GM12878 (cell line): ENCODE measurements around the gene FCER1G.

Experiments used
- E2F4 ChIP-seq: IDR thresholded peaks from 2 replicates; pipeline ENCODE4 v1.6.1; 2012; ENCODE audit warnings: low read depth, low read length, improper control_type of control experiment
- PAX5 ChIP-seq: IDR thresholded peaks from 2 replicates; pipeline ENCODE4 v1.6.1; 2011; ENCODE audit warnings: low read depth, low read length, borderline replicate concordance
- RELA ChIP-seq: fragments of 450-650 bp; IDR thresholded peaks from 2 replicates; pipeline ENCODE4 v1.8.0; 2014; ENCODE audit warnings: borderline replicate concordance; ENCODE audit not compliant: partially characterized antibody
- TF ChIP-seq, protein P1 (sequence below), 3 experiments: IDR thresholded peaks in 2 of 3; conservative IDR thresholded peaks in 1 of 3; 2 replicates each; pipeline ENCODE4 v1.5.1; 2011; ENCODE audit warnings: low read depth in 3 of 3, low read length in 3 of 3, mild to moderate bottlenecking in 3 of 3, control low read depth in 2 of 3, moderate library complexity in 2 of 3, inconsistent platforms in 1 of 3, mixed read lengths in 1 of 3; ENCODE audit not compliant: control insufficient read depth in 2 of 3, insufficient read depth in 1 of 3; ENCODE audit errors: extremely low read depth in 1 of 3

- TF ChIP-seq, protein P1, sequence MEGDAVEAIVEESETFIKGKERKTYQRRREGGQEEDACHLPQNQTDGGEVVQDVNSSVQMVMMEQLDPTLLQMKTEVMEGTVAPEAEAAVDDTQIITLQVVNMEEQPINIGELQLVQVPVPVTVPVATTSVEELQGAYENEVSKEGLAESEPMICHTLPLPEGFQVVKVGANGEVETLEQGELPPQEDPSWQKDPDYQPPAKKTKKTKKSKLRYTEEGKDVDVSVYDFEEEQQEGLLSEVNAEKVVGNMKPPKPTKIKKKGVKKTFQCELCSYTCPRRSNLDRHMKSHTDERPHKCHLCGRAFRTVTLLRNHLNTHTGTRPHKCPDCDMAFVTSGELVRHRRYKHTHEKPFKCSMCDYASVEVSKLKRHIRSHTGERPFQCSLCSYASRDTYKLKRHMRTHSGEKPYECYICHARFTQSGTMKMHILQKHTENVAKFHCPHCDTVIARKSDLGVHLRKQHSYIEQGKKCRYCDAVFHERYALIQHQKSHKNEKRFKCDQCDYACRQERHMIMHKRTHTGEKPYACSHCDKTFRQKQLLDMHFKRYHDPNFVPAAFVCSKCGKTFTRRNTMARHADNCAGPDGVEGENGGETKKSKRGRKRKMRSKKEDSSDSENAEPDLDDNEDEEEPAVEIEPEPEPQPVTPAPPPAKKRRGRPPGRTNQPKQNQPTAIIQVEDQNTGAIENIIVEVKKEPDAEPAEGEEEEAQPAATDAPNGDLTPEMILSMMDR (IDR thresholded peaks at IDR 0.05 in 2 of 3, conservative IDR thresholded peaks at IDR 0.05 in 1 of 3; ENCODE audit: control insufficient read depth in 2 of 3, extremely low read depth in 1 of 3, insufficient read depth in 1 of 3, low read depth in 3 of 3, low read length in 3 of 3), result no peak
- TF ChIP-seq RELA, result no peak
- TF ChIP-seq E2F4, result no peak
- TF ChIP-seq PAX5, result no peak
Observed at GRCh38 chr1:161173711-161174110, 41.4 kb upstream of the FCER1G start.
